ENCODE measurements around the gene SPATA46. TPM values are rescaled to one million over a fixed set of nuclear protein-coding genes. Genes with fewer than 3 reads are reported as not detected.
"Not testable (repeated sequence)": the region's sequence is repeated elsewhere in the genome, so short reads cannot be mapped to it uniquely, and the experiment has no call there.

The SPATA46 gene
- total and polyA plus RNA-seq, 4 donors: 0.70 to 1.8 TPM; not detected in 2

DNA sequence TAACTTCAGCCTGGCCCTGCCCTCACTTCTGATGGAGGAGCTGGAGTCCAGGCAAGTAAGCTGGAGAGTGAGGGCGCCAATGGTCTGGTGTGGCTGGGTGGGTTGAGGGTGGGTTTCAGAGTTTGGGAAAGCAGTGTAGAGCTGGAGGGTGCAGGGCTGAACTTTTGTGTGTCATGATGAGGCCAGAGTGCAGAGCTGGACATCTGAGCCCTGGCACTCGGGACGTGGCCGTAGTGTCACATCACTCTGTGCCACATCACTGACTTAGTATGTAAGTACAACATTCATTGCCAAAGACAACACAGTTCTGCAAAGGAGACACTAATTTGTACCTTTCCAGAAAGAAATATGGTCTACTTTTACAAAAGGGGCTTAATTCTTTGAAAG lies 15.8 kb downstream of the SPATA46 start:
- H3K27me3 ChIP-seq (ENCODE audit: control insufficient read depth, insufficient read depth, low read length): no peaks in the 10 kb centered on the region
- H3K27ac ChIP-seq (ENCODE audit: low read depth, low read length): no peak overlapping the region
- WGBS (ENCODE audit: insufficient coverage): 100% methylated on average over 1 of the region's 4 CpGs
- H3K36me3 ChIP-seq (ENCODE audit: control insufficient read depth, insufficient read depth, low read length): peaks cover 16% of the 10 kb centered on the region
- peaks cover 5% of the 10 kb centered on the region for H3K4me1 ChIP-seq (ENCODE audit: control insufficient read depth, insufficient read depth, low read length)
- no peak overlapping the region for H3K4me3 ChIP-seq (ENCODE audit: low read depth, low read length)
- no peak for DNase-seq (ENCODE audit: low read depth in 4 of 6, low spot score in 6 of 6)
- H3K9me3 ChIP-seq (ENCODE audit: control insufficient read depth, insufficient read depth, low read length): no peaks in the 10 kb centered on the region

DNA sequence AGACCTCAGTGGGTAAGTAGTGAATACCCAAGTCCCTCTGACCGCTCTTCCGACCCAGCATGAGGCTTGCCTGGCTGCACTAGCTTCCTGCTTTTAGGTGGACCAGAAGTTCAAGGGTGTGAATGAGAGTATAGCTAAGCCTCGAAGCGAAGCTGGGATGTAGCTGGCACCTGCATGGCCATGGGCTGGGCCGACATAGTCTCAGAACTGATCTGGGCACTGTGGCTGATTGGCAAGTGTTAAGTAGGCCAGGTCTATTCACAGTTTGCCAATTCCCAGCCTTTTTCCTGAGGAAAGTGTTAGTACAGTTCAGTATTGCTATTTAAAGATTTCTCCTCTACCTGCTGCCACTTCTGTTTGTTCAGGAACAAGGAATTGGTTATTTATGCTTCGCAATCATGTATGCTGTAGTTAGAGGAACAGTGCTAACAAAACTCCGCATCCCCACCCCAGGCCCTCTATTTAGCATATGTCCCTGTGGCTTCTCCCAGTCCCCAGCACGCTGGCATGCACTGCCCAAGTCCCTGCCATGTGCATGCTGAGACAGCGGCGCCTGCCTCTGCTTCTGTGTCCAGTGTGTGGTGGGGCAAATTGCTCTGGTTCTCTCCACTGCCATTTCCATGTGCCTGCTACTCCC lies 16.3 kb downstream of the SPATA46 start:
- peaks cover 16% of the 10 kb centered on the region for H3K36me3 ChIP-seq (ENCODE audit: control insufficient read depth, insufficient read depth, low read length)
- no peak overlapping the region for H3K27ac ChIP-seq (ENCODE audit: low read depth, low read length)
- peaks cover 5% of the 10 kb centered on the region for H3K4me1 ChIP-seq (ENCODE audit: control insufficient read depth, insufficient read depth, low read length)
- no peak overlapping the region for H3K4me3 ChIP-seq (ENCODE audit: low read depth, low read length)
- H3K27me3 ChIP-seq (ENCODE audit: control insufficient read depth, insufficient read depth, low read length): no peaks in the 10 kb centered on the region
- peak in 1 of 6 donors; percentile 22 for DNase-seq (ENCODE audit: low read depth in 4 of 6, low spot score in 6 of 6)
- H3K9me3 ChIP-seq (ENCODE audit: control insufficient read depth, insufficient read depth, low read length): no peaks in the 10 kb centered on the region
- WGBS (ENCODE audit: insufficient coverage): 78% methylated on average over 8 of the region's 10 CpGs

DNA sequence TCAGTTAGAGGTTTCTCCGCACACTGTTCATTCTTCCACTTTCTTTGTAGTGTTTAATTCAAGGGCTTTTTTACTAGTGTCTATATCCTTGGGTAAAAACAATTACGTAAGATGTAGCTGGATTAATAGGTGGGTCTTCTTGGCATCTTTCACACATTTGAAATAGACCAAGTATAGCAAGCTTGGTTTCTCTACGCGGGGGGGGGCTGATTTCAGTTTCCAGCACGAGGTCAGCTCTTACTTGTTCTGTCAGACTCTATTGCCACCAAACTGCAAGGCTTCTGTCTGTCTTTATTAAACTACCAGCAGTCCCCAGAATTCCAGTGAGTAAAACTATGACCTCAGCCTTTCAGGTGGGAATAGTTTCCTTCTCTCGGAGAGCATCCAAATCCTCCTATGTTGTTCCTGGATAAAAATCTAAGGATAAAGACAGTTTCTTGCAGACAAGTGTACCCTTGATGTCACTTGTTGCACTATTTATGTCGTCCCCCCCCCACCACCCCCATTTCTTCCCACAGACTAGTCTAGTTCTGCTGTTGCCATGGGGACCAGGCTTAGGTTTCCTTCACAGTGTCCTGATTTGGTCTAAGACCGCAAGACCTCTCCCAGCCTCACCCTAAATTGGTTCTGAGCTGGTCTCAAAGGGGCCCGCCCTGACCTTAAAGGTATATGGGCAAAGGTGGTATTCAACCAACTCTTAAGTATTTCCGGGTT lies 17.0 kb downstream of the SPATA46 start:
- DNase-seq (ENCODE audit: low read depth in 4 of 6, low spot score in 6 of 6): no peak
- 84% methylated on average over 9 of the region's 10 CpGs for WGBS (ENCODE audit: insufficient coverage)
- H3K4me1 ChIP-seq (ENCODE audit: control insufficient read depth, insufficient read depth, low read length): peaks cover 5% of the 10 kb centered on the region

DNA sequence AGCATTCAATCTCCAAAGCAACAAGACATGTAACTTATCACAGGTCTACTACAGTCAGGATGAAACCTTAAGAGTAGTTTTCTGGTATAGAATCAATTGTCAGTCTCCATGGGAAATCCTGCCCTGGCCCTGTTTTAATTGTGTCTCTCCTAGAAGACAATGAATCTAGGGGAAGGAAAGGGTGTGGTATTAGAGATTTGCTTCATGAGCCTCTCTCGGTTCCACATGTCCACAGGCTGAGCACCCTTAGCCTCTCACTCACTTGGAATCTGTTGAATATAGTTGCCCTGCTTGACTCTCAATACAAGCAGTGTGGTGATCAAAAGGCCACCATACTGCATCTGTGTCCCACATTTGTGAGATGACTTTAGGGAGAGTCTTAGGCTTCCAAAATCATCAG lies 17.7 kb downstream of the SPATA46 start:
- H3K9me3 ChIP-seq (ENCODE audit: control insufficient read depth, insufficient read depth, low read length): no peaks in the 10 kb centered on the region
- peaks cover 5% of the 10 kb centered on the region for H3K4me1 ChIP-seq (ENCODE audit: control insufficient read depth, insufficient read depth, low read length)
- DNase-seq (ENCODE audit: low read depth in 4 of 6, low spot score in 6 of 6): no peak
- no peaks in the 10 kb centered on the region for H3K27me3 ChIP-seq (ENCODE audit: control insufficient read depth, insufficient read depth, low read length)
- no peak overlapping the region for H3K27ac ChIP-seq (ENCODE audit: low read depth, low read length)
- peaks cover 19% of the 10 kb centered on the region for H3K36me3 ChIP-seq (ENCODE audit: control insufficient read depth, insufficient read depth, low read length)
- H3K4me3 ChIP-seq (ENCODE audit: low read depth, low read length): no peak overlapping the region
- no CpG with 5 or more reads among the region's 1 CpG for WGBS (ENCODE audit: insufficient coverage)

More for the DNA sequence above, 17.0 kb downstream of the SPATA46 start:
- Histone ChIP-seq H3K27me3 (ENCODE audit: control insufficient read depth, insufficient read depth, low read length) (no peaks in the 10 kb centered on the region), H3K36me3 (ENCODE audit: control insufficient read depth, insufficient read depth, low read length) (peaks cover 19% of the 10 kb centered on the region), H3K27ac (ENCODE audit: low read depth, low read length) (no peak overlapping the region), H3K4me3 (ENCODE audit: low read depth, low read length) (no peak overlapping the region), H3K9me3 (ENCODE audit: control insufficient read depth, insufficient read depth, low read length) (no peaks in the 10 kb centered on the region)

DNA sequence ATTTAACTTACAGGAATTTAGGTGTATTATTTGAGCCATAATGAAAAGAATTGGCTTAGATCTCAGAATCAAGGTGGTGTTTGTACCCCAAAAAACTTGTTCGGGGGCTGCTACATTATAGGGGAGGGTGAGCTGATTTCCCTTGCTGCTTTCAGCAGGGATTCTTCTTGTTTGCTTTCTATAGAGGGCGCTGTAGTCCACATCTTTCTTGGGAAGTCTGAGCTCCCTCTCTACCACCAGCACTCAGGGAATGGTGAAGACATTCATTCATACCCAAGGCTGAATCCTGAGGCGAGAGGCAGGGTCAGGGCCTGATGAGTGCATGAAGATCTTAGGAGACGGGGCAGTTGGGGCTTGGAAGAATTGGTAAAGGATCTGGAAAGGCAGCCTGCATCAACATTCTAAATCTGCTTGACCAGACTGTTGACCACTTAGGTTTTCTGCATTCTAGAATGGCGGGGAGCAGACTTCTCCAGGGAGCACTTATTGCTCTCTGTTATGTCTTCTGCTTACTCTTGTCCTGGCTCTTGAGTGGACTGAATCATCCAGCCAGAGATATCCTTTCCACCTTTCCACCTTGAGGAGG lies 18.9 kb downstream of the SPATA46 start:
- peaks cover 21% of the 10 kb centered on the region for H3K36me3 ChIP-seq (ENCODE audit: control insufficient read depth, insufficient read depth, low read length)
- WGBS (ENCODE audit: insufficient coverage): 83% methylated on average over 2 of the region's 5 CpGs
- H3K27me3 ChIP-seq (ENCODE audit: control insufficient read depth, insufficient read depth, low read length): no peaks in the 10 kb centered on the region
- no peak overlapping the region for H3K27ac ChIP-seq (ENCODE audit: low read depth, low read length)
- DNase-seq (ENCODE audit: low read depth in 4 of 6, low spot score in 6 of 6): peak in 1 of 6 donors; percentile 17
- peaks cover 8% of the 10 kb centered on the region for H3K4me1 ChIP-seq (ENCODE audit: control insufficient read depth, insufficient read depth, low read length)
- H3K4me3 ChIP-seq (ENCODE audit: low read depth, low read length): no peak overlapping the region
- H3K9me3 ChIP-seq (ENCODE audit: control insufficient read depth, insufficient read depth, low read length): no peaks in the 10 kb centered on the region

DNA sequence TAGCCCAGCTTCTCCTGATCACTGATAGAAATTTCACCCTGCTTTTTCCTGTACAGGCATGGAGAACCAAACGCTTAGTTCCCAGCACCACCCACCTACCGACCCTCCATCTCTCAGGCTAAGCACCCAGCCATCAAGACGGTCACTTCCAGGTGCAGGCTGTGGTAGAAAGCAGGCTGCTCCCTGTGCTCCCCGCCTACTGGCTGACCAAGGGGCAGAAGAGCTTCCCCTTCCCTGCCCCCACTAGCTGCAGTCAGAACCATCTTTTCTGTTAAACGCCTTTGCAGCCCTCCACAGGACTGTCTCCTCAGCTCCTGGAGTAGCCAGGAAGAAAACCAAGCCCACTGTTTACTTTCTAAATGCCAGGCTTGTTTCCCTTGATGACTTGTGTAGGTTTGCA lies 23.0 kb downstream of the SPATA46 start:
- H3K27ac ChIP-seq (ENCODE audit: low read depth, low read length): no peak overlapping the region
- 72% methylated on average over 4 of the region's 5 CpGs for WGBS (ENCODE audit: insufficient coverage)
- no peak overlapping the region for H3K4me3 ChIP-seq (ENCODE audit: low read depth, low read length)
- DNase-seq (ENCODE audit: low read depth in 4 of 6, low spot score in 6 of 6): no peak
- no peaks in the 10 kb centered on the region for H3K9me3 ChIP-seq (ENCODE audit: control insufficient read depth, insufficient read depth, low read length)
- peaks cover 21% of the 10 kb centered on the region for H3K36me3 ChIP-seq (ENCODE audit: control insufficient read depth, insufficient read depth, low read length)
- H3K4me1 ChIP-seq (ENCODE audit: control insufficient read depth, insufficient read depth, low read length): peaks cover 8% of the 10 kb centered on the region
- no peaks in the 10 kb centered on the region for H3K27me3 ChIP-seq (ENCODE audit: control insufficient read depth, insufficient read depth, low read length)

GRCh38 chr1:162353078-162353477 lies 23.6 kb downstream of the SPATA46 start:
- peaks cover 8% of the 10 kb centered on the region for H3K4me1 ChIP-seq (ENCODE audit: control insufficient read depth, insufficient read depth, low read length)
- WGBS (ENCODE audit: insufficient coverage): 83% methylated on average over 5 of the region's 9 CpGs
- H3K27me3 ChIP-seq (ENCODE audit: control insufficient read depth, insufficient read depth, low read length): no peaks in the 10 kb centered on the region

DNA sequence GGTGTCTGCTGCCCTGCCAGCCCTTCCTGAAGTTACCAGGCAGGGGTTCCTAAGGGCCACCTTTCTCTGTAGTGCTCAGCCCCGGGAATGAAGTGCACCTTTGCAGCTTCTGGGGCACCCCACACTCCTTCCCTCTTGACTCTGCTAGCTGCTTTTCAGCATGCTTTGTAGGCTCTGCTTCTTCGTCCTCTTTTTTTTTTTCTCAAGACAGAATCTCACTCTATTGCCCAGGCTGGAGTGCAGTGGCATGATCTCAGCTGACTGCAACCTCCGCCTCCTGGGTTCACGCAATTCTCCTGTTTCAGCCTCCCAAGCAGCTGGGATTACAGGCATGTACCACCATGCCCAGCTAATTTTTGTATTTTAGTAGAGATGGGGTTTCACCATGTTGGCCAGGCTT lies 24.8 kb downstream of the SPATA46 start:
- H3K36me3 ChIP-seq (ENCODE audit: control insufficient read depth, insufficient read depth, low read length): peaks cover 19% of the 10 kb centered on the region
- H3K9me3 ChIP-seq (ENCODE audit: control insufficient read depth, insufficient read depth, low read length); H3K27ac ChIP-seq (ENCODE audit: low read depth, low read length); DNase-seq (ENCODE audit: low read depth in 4 of 6, low spot score in 6 of 6); H3K4me3 ChIP-seq (ENCODE audit: low read depth, low read length); H3K27me3 ChIP-seq (ENCODE audit: control insufficient read depth, insufficient read depth, low read length); H3K4me1 ChIP-seq (ENCODE audit: control insufficient read depth, insufficient read depth, low read length): not testable (repeated sequence)
- 100% methylated on average over 1 of the region's 4 CpGs for WGBS (ENCODE audit: insufficient coverage)

More at GRCh38 chr1:162353078-162353477, 23.6 kb downstream of the SPATA46 start:
- Histone ChIP-seq H3K4me3 (ENCODE audit: low read depth, low read length) (no peak overlapping the region), H3K9me3 (ENCODE audit: control insufficient read depth, insufficient read depth, low read length) (no peaks in the 10 kb centered on the region), H3K36me3 (ENCODE audit: control insufficient read depth, insufficient read depth, low read length) (peaks cover 21% of the 10 kb centered on the region), H3K27ac (ENCODE audit: low read depth, low read length) (no peak overlapping the region)
- no peak for DNase-seq (ENCODE audit: low read depth in 4 of 6, low spot score in 6 of 6)

DNA sequence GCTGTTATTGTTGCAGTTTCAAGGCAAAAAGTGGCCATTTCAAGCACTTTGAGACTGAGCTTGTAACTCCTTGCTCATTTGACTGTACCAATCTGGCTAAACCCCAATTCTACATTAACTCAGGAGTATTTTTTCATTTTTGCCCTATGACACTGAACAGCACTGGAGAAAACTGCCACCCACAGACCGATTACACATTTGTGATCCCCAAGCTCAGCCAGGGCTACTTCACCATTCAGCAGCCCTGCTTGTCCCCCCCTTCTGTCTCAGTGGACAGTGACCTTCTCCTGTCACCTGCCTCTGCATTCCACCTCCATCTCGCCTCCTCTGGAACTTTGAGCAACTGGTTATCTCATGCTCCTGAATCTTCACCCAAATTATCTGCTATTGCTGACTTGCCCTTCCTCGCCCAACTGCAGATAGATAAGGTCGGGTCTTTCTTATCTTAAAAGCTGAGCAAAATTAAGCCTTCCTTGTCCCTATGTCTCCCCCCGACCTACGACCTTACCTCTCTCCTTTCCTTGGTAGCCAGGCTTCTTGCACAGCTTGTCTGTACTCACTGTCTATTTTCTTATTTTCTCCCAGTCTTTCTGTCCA lies 25.3 kb downstream of the SPATA46 start:
- DNase-seq (ENCODE audit: low read depth in 4 of 6, low spot score in 6 of 6): no peak
- no peaks in the 10 kb centered on the region for H3K27me3 ChIP-seq (ENCODE audit: control insufficient read depth, insufficient read depth, low read length)
- peaks cover 8% of the 10 kb centered on the region for H3K4me1 ChIP-seq (ENCODE audit: control insufficient read depth, insufficient read depth, low read length)
- H3K9me3 ChIP-seq (ENCODE audit: control insufficient read depth, insufficient read depth, low read length): no peaks in the 10 kb centered on the region
- WGBS (ENCODE audit: insufficient coverage): 94% methylated on average over 6 of the region's 6 CpGs
- H3K4me3 ChIP-seq (ENCODE audit: low read depth, low read length): no peak overlapping the region
- no peak overlapping the region for H3K27ac ChIP-seq (ENCODE audit: low read depth, low read length)
- H3K36me3 ChIP-seq (ENCODE audit: control insufficient read depth, insufficient read depth, low read length): peaks cover 13% of the 10 kb centered on the region

Measured in spinal cord (tissue), 10 donors.